Neural progenitor cell (in vitro differentiated cells): Measurements from ENCODE around the gene ATG9B.

Experiments used
- EZH2 ChIP-seq: fragments of 200-600 bp; sonication (generic); IDR thresholded peaks from 2 replicates; pipeline ENCODE4 v1.6.1; 2017; ENCODE audit warnings: antibody characterized with exemption, mild to moderate bottlenecking, moderate library complexity
- TF ChIP-seq, protein P1 (sequence below): fragments of 200-600 bp; sonication (generic); IDR thresholded peaks from 2 replicates; pipeline ENCODE4 v1.5.1; 2017; ENCODE audit warnings: antibody characterized with exemption, mild to moderate bottlenecking

DNA sequence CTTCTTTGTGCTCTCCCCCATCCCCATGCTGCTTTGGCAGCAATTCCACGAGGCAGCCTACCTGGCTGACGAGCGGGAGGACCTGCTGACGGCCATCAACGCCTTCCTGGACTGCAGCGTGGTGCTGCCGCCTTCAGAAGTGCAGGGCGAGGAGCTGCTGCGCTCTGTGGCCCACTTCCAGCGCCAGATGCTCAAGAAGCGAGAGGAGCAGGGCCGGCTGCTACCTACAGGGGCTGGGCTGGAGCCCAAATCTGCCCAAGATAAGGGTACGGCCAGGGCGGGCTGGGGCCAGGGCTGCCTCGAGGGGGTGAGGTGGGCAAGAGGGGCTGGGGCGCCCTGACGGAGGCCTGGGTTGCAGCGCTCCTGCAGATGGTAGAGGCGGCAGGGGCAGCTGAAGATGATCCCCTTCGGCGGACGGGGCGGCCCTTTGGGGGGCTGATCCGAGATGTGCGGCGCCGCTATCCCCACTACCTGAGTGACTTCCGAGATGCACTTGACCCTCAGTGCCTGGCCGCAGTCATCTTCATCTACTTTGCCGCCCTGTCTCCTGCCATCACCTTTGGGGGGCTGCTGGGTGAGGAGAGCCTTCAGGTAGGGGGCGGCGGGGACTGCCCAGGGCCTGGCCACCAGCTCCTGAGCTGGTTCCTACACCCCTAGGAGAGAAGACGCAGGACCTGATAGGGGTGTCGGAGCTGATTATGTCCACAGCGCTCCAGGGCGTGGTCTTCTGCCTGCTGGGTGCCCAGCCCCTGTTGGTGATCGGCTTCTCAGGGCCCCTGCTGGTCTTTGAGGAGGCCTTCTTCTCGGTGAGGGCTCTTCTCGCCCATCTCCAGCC is 47.0 kb upstream of the ATG9B start:
- TF ChIP-seq, protein P1, sequence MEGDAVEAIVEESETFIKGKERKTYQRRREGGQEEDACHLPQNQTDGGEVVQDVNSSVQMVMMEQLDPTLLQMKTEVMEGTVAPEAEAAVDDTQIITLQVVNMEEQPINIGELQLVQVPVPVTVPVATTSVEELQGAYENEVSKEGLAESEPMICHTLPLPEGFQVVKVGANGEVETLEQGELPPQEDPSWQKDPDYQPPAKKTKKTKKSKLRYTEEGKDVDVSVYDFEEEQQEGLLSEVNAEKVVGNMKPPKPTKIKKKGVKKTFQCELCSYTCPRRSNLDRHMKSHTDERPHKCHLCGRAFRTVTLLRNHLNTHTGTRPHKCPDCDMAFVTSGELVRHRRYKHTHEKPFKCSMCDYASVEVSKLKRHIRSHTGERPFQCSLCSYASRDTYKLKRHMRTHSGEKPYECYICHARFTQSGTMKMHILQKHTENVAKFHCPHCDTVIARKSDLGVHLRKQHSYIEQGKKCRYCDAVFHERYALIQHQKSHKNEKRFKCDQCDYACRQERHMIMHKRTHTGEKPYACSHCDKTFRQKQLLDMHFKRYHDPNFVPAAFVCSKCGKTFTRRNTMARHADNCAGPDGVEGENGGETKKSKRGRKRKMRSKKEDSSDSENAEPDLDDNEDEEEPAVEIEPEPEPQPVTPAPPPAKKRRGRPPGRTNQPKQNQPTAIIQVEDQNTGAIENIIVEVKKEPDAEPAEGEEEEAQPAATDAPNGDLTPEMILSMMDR: no peak
- TF ChIP-seq EZH2: no peak
